Measurements from ENCODE around the gene KAZN.

Gene KAZN

DNA sequence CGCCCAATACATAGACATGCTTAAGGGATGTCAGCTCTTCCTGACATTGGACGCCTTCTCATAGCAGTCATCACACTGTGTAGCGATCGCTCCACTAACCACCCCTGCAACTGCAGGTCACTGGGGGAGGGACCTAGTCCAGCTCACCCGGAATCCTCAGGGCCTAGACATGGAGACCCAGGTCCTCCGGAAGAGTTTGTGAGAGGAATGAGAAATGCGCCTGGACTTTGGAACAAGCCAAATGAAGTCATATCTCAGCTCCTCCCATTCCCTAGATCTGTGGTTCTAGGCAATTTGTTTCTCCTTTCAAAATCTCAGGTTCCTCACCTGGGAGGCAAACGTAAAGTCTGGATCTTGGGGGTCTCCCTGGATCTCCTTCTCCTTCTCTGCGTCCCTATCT is 253.3 kb downstream of the KAZN start:
- DNase-seq (ENCODE audit: low read depth): no peak
- H3K4me3 ChIP-seq (ENCODE audit: low read depth, low read length): no peak overlapping the region
- TF ChIP-seq CTCF (IDR thresholded peaks at IDR 0.05; ENCODE audit: low read depth, low read length, missing control alignments): no peak

DNA sequence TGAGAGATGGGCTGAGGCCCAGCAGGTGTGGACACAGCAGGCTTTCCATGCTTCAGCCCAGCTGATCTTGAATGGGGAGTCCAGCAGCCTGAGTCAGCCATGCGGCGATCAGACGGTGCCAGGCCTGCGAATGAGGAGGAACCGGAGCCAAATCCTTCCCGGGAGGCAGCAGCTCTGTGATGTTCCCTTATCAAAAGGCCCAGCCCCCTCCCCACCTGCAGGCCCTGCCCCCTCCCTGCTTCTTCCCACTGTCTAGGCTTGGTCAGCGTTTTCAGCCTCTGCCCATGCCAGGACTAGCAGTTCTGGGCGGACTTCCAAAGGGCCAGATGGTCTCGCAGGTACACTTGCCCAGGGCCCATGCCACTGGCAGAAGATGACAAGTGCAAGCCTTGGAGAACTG is 253.8 kb downstream of the KAZN start:
- no peak overlapping the region for H3K4me3 ChIP-seq (ENCODE audit: low read depth, low read length)
- TF ChIP-seq CTCF (IDR thresholded peaks at IDR 0.05; ENCODE audit: low read depth, low read length, missing control alignments): no peak
- DNase-seq (ENCODE audit: low read depth): no peak

DNA sequence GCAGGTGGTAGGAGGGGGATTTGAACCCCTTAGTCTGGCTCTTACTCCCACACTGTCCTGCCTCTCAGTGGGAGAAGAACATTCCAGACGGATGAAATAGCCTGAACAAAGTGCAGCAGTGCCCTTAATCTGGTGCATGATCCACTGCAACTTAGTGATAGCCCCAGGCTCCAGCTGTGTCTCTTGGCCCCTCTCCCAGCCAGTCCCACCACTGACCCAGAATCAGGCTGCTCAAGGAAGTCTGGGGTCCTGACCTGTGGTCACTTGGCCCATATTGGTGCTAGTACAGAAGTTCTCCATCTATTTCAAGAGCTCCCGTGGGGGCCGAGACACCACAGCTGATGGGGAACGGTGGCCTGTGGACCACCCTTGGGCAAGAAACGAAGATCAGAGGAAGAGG is 255.0 kb downstream of the KAZN start:
- DNase-seq (ENCODE audit: low read depth): no peak
- no peak overlapping the region for H3K4me3 ChIP-seq (ENCODE audit: low read depth, low read length)
- TF ChIP-seq CTCF (IDR thresholded peaks at IDR 0.05; ENCODE audit: low read depth, low read length, missing control alignments): no peak

- no peak overlapping the region for H3K4me3 ChIP-seq (ENCODE audit: low read depth, low read length)
- no peak for TF ChIP-seq CTCF (IDR thresholded peaks at IDR 0.05; ENCODE audit: low read depth, low read length, missing control alignments)
- no peak for DNase-seq (ENCODE audit: low read depth)
Observed at GRCh38 chr1:14855268-14855667, 256.8 kb downstream of the KAZN start.

- no peak for TF ChIP-seq CTCF (IDR thresholded peaks at IDR 0.05; ENCODE audit: low read depth, low read length, missing control alignments)
- no peak overlapping the region for H3K4me3 ChIP-seq (ENCODE audit: low read depth, low read length)
- DNase-seq (ENCODE audit: low read depth): no peak
Observed at GRCh38 chr1:14855801-14856200, 257.3 kb downstream of the KAZN start.

GRCh38 chr1:14857436-14858195 is 259.1 kb downstream of the KAZN start:
- no peak for TF ChIP-seq CTCF (IDR thresholded peaks at IDR 0.05; ENCODE audit: low read depth, low read length, missing control alignments)
- H3K4me3 ChIP-seq (ENCODE audit: low read depth, low read length): no peak overlapping the region
- no peak for DNase-seq (ENCODE audit: low read depth)

Data from GM12864 (cell line).